Myocyte (in vitro differentiated cells): ENCODE results near the gene NCKAP5. TPM values are rescaled to one million over a fixed set of nuclear protein-coding genes. Genes with fewer than 3 reads are reported as not detected.
"Not testable (repeated sequence)": the region's sequence is repeated elsewhere in the genome, so short reads cannot be mapped to it uniquely, and the experiment has no call there.

Source experiments
- DNase-seq: peaks from one replicate; pipeline ENCODE4 v3.0.0-alpha.2; 2012; ENCODE audit warnings: low read depth
- total RNA-seq: library from RNA; depleted of rRNA; stranded (reverse); fragments of >200 nt; gene quantifications from 2 replicates; pipeline ENCODE4 v1.2.3, GENCODE V29; 2014

Gene NCKAP5
- total RNA-seq, 1 donor from 2014 or later = 0.53 TPM

DNA sequence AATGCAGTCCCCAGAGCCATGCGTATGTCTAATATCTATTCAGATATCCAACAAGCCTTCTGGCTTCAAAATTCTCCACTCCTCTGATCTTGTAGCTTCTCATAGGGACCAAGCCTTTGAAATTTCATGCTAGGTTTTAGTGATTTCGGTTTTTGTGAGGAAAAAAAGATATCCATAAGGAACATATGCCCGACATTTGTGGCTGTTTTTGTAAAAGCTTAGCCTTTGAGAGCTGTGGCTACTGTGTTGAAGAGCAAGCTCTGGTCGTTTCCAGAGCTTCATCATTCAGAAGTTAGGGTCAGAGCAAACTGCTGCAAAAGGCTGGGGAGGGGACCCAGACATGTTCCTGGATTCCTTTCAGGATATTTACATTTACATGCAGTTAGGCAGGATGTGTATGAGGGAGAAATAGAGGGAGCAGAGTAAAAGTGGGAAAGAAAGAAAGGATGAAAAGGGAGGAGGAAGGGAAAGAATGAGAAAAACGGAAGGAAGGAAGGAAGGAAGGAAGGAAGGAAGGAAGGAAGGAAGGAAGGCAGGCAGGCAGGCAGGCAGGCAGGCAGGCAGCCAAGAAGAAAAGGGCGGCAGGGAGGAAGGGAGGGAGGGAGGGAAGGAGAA, 70.2 kb downstream of the NCKAP5 start:
- no peak for DNase-seq

DNA sequence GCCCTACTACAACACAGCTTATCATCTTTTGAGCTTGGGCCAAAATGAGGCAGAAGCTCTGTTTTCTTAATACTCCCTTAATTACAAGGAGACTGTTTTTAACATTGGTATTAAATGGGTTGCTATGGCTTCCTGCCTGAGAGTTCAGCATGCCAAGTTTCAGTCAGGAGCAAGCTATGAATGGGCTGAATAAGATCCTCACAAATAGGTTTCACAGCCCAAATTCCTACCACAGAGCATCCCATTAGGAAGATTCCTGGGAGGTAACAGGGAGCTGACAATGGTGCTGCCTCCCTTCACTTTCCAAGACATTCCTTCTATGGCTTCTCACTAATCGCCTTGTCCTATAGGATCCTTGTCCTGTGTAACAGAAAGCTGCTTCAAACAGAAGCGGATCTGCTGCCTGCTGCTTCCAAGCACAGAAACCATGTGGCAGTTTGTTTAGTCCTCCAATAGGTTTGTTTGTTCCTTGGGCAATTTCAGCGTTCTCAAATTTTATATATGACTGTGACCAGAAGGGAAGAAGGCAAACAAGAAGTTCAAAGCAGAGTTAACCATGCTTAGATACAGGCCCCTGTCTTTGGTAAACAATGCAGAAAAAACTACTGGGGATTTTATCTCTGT, 70.9 kb downstream of the NCKAP5 start:
- DNase-seq = no peak

DNA sequence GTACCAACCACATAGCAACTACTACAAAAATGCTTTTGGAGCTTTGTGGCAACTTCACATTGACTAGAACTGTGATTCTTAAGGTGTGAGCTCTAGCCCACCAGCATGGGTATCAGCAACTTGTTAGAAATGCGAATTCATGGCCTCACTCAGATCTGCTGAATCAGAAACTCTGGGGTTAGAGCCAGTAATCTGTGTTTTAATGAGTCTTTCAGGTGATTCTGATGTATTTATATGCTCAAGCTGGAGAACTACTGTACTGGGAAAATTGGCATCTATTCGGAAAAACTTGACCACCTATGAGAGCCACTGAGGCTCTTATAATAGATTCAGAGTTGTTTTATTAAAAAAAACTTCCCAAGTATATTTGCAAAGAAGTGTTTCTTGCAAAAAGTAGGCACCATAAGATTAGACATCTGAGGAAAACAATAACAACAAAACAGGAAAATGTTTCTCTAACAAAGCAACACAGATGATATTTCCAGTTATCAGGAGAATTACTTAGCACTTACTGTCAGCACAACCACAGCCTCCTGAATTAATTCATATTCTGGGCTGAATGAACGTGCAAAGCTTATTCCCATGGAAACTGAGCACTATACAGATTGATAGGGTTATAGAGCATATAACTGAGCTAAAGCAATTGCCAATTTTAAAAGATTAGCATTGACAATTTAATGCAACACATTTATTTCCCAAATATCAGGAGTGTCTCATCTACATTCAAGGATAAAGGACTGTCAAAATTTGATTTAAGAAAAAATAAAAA, 71.6 kb downstream of the NCKAP5 start:
- no peak for DNase-seq

DNA sequence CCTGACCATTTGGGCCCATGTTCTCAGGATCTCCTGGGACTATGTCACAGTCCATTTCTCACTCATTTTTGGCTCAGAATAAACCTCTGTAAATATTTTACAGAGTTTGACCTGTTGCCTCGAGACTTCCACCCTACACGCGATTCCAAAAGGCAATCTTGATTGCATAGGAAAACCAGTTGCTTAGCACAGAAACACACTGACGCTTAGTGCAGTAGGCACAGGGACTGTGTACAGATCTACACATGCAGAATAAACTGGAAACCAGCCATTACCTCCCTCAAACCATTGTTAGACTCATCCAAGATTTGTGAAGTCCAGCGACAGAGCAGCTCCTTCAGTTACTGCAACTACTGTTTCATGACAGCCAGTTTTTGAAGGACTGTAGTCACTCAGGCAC, 73.0 kb downstream of the NCKAP5 start:
- DNase-seq = no peak

DNA sequence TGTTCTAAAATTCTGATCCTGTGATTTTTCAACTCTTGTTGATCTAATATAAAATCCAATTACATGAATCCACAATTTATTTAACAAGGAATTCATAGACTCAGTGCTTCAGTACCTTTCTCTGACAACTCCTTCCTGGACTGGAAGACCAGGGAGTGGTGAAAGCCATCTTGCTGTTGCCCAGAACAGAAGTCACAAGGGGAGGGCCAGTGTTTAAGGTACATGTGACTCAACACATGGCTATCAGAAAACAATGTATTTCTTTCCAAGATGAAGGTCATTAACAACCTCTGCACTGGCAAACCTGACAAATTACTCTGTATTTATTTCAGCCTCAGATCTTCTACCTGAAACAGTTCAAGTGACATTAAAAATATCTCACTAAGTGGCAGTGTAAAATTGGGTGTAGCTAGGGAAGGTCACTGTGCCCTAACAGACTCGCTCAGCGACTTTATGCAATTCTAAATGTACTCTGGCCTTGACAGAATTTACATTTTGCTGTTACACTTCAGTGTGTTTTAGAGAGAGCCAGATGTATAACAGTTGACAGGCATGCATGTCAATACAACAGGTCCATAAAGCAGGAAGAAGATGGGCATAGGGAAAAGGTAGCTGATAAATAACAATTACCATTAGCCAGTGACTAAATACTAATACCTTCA, 75.4 kb downstream of the NCKAP5 start:
- DNase-seq = no peak

DNA sequence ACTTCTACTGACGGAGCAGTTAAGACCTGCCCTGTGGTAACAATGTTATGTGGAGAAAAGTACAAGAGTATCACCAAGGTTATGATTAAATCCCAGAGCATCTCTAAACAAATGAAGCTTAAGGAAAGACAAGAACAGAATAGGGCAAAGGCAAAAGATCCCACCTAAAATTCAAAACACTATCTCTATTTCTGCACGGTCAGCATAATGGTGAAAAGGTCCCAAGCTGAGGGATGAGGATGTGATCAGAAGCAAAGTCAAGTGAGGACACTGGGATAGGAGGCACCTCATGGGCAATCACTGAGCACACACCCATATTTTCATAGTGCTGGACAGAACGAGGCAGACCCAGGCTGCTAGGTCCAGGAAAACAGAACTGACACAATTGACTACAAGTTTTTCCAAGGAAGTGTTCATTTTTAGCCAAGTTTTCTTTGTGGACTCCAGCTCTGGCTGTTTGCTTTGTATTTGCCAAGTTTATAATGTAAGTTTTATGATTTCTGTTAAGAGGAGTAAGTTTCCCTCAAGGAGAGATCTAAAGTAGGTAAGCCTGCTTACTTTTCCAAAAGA, 77.8 kb downstream of the NCKAP5 start:
- DNase-seq = no peak

DNA sequence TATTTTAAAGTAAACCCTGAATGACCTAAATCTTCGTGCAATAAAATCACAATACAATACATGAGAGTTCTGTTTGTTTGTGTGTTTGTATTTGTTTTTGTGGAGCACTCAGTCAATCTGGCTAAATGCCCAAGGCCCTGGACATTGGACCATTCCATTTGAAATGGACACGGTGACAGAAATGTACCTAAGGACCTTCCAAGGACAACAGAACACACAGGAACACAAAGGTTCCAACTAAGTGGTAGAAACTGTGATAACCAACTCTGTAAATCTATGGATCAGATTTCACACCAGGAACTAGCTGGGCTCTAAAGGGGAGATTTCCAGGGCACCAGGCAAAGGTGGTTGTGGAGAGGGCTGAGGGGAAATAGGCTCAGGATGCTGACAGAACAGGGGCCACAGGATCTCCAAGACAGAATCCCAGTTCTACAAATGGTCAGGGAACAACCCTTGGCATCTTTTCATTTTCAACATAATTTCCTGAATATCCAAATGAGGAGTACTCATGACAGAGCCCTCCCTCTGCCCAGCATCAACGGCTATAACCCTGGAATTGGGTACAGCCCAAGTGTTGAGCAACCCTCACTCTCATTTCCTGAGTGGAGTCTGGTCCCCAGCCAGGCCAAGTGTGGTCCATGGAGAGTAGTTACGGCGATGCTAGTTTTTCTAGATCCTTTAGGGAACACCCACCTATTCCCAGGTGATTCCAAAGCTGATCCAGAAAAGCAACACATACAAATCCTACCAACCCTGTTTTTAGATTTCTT, 78.4 kb downstream of the NCKAP5 start:
- no peak for DNase-seq

DNA sequence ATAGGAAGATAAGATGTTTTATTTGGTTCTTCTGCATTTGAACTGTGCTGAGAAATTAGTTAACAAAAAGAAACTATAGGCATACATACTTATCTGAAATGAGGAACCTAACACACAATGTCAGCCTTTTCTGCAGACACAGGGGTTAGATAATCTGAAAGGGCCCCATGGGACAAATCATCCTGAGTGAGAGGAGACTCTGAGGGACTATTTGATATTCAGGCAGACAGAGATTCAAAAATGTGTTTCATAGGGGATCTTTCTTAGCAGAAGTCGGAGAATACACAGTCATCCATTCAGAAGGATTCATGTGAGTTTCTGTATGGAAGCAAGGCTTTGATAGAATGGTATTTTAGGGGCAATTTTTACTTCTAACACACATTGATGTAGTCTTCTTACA, 79.1 kb downstream of the NCKAP5 start:
- no peak for DNase-seq

DNA sequence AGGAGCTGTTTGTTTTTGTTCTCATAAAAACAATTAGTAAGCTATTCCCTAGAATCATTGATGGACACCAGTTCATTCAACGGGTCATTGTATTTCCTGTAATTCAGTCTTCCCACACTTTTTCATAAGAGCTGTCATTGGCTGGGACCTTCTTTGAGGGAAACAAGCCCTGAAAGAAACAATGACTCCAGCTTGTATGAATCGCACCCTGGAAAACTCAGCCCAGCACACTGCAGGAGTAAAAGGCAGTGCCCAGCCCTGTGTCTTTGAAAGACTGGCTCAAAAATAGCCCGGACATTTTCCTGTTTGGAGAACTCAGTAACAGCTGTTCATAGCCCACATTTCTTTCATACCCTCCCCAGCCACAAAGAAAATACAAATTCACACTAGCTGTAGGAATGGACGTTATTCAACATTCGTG, 81.5 kb downstream of the NCKAP5 start:
- peak; percentile 83 for DNase-seq

DNA sequence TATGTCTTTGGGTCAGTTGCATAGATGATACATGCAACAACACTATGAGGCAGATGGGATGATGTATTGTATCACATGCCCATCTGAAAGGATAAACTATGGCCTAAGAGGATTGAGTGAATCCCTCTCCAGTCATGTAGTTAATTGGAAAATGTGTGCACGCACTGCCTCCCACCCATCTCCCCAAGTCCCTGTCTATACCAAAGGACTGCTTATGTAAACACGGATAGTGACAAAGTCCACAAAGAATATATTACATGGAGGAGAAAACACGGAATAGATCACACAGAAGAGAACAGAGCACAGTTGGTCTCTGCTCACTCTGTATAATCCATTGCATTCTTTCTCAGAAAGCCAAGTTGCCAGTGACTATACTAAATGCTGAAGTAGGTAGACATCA, 82.4 kb downstream of the NCKAP5 start:
- no peak for DNase-seq

DNA sequence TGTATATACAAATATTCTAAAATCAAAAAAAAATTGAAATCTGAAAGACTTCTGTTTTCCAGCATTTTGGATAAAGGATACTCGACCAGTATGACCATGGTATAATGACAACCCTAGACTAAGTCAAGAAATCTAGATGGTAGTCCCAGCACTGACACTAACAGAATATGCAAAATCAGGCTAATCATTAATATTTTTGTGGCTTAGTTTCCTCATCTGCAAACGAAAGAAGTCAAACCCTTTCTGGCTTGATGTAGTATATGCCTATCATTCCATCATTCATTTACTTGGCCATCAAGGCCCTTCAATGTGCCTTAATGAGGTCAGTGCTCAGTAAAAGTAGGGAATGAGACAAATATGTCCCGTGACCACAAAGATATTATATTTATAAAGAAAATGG, 83.5 kb downstream of the NCKAP5 start:
- DNase-seq = no peak

DNA sequence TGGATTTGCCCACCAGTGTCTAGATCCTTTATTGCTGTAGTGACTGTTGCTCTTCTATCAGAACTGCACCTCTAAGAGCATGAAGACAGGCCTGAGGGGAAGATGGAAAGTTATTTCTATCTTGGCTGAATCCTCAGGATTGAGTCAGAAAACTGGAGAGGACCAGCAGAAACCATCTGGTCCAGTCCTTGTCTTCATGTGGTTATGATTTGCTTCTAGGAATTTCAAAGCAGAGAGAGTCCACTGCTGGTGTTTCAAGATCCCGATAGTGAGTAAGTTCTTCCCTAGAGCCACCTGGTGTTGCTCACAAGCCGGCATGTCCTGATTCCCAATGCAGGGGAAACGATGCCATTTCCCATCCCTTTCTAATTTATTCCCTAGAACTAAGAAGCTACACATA, 84.2 kb downstream of the NCKAP5 start:
- peak; percentile 67 for DNase-seq

DNA sequence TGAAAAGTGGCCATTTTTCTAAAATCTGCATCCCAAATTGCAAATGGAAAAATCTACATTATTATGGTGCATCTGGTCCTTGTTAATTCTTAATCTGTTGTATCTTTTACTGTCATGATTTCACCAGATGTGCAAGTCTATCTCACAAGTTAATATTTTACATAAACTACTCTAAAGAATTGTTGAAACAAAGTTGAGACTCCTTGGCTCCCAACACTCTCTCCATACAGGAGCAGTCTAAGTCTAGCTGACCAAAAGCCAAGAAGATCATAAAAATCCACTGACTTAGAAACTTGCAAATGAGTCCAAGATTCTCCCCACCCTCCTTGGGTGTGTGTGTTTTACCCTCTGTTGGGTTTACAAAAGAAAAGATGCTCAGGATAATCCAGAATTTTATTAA, 85.1 kb downstream of the NCKAP5 start:
- DNase-seq = no peak

DNA sequence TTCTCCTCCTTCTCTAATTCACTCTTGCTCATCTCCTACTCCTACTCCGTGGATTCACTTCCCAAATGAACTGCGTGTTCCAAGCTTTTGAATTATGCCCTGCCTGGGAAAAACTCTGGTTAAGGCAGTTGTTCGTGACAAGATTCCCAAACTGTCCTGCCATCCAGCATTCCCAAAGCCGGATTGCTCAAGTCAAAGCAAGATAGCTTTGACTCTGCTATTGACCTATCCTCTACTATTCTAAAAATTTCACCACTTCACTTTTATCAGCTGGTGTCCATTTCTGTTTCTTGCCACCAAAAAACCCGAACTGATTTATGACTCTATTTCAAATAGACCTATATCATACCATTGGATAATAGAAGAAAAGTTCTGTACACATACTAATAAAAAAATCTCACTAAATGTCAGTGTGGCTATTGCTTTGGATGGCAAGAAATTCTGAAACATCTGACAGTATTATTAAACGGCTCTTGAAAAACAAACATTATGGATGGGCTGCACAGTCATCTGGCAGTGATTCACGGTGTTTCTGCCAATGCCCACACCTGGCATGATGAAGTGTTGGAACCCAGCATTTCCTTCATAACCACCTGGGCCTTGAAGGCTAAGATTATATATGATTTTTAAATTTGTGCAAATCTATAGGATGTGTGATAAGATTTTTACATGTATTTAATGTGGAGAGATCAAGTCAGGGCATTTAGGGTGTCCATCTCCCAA, 87.4 kb downstream of the NCKAP5 start:
- no peak for DNase-seq

DNA sequence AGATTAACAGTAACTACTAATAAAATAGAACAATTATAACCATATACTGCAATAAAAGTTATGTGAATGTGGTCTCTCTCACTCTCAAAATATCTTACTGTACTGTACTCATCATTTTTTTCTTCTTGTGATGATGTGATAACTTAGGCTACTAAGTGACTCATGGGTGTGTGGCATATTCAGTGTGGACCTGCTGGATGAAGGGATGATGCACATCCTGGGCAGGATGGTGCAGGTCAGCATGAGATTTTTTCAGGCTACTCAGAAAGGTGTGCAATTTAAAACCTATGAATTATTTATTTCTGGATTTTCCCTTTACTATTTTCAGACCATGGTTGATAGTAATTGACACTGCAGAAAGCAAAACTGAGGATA, 90.7 kb downstream of the NCKAP5 start:
- DNase-seq = no peak

DNA sequence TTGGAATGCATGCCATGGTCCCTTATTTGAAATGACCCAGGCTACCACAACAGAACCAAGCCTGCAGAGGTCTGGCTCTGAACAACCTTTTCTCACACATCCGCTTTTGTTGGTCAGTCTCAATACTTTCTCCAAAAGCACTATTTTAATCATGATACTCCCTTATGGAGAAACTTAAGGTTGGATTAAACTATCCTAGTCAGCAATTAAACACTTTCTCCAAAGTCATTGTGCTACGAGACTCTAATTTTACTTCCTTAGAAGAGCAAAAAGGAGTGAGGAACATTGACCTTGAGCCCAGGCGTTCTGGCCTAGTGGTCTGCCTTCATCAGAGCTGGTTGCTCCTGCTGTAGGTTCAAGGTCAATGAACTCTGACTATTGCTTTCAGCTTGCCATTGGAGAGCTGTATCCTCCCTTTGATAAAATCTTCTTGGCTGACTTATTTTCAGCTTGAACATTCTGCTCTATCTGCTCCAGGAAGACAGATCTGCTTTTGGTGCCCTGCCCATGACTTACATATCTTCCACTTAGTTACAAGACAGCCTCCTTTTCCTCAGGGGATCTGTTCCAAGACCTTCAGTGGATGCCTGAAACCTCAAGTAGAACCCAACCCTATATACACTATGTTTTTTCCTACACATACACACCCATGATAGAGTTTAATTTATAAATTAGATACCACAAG, 91.2 kb downstream of the NCKAP5 start:
- no peak for DNase-seq

DNA sequence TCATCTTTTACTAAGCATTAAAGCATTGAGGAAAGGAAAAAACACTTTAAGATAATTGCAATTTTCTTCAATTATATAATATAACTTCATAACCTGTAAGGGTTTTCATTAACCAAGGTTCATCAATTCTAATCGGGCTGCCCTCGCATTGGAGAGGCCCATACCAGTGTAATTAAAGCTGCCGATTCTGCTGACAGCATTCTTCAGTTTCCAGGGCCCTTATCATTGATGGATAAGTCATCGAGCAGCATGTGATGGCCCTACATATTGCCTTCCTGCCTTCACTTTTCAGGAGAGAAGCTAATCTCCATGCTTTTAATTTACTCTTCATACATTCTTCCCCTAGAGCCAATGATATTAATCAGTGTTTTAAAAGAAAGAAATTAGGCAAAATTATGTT, 92.0 kb downstream of the NCKAP5 start:
- no peak for DNase-seq

DNA sequence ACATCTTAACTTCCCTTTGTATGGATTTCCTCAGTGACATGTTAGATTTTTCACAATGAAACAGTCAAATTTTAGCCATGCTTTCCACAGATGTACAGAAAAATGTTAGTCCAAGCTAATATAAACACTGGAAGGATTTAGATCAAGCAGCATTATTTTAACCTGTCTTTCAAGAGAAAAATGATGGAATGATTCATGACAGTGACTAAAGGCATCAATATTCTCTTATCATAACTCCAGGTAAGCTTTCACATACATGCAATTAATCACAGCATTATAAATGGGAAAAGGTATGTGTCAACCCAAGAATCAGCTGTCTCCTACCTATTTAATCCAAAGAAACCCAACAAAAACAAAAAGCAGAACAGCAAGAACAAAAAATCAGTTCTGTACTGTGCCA, 92.7 kb downstream of the NCKAP5 start:
- no peak for DNase-seq

DNA sequence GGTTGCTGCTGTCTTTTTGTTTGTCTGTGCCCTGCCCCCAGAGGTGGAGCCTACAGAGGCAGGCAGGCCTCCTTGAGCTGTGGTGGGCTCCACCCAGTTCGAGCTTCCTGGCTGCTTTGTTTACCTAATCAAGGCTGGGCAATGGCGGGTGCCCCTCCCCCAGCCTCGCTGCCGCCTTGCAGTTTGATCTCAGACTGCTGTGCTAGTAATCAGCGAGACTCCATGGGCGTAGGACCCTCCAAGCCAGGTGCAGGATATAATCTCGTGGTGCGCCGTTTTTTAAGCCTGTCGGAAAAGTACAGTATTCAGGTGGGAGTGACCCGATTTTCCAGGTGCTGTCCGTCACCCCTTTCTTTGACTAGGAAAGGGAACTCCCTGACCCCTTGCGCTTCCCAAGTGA, 97.8 kb downstream of the NCKAP5 start:
- DNase-seq = not testable (repeated sequence)

DNA sequence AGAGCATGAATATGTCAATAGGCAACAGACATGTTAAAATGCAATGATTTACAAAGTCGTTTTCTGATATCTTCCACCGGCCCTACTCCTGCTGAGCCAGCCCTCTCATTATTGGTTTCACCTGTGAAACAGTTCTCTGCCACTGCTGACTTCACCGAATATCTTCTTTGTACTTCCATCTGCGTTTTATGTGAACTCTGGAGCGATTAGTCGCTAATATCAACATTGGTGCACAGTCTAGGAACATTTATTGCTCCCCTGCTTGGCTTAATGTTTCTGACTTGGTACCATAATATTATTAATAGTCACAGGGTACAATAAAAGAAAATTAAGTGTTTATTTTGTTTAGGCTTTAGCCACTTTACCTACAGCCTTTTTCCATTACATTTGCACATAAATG, 105.5 kb downstream of the NCKAP5 start:
- DNase-seq = no peak
